Testis (tissue), 2 donors: Measurements from ENCODE around the gene DAB1.

Source experiments
- POLR2A ChIP-seq: fragments of 450-650 bp; IDR thresholded peaks from one replicate; pipeline ENCODE4 v1.6.1; 2017; ENCODE audit warnings: antibody characterized with exemption, mild to moderate bottlenecking, moderate library complexity
- TF ChIP-seq, protein P1 (sequence below), 3 experiments: fragments of 450-650 bp in 2 of 3; fragments of 200-600 bp in 1 of 3; sonication (generic) in 1 of 3; IDR thresholded peaks; one replicate each; pipeline ENCODE4 v1.5.1; 2016 to 2019; ENCODE audit warnings: antibody characterized with exemption in 3 of 3, mild to moderate bottlenecking in 2 of 3, moderate library complexity in 1 of 3

DNA sequence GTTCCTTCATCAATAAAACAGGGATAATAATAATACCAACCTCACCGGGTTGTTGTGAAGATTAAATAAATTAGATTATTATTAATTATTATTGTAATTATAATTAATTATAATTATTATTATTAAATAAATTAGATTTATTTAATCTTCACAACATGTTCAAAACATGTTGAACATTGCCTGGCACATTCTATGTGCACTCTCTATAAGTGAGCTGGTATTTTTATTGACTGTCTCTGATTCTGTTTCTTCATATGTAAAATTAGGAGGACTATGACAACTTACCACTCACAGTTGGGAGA is 457.2 kb downstream of the DAB1 start:
- TF ChIP-seq, protein P1, sequence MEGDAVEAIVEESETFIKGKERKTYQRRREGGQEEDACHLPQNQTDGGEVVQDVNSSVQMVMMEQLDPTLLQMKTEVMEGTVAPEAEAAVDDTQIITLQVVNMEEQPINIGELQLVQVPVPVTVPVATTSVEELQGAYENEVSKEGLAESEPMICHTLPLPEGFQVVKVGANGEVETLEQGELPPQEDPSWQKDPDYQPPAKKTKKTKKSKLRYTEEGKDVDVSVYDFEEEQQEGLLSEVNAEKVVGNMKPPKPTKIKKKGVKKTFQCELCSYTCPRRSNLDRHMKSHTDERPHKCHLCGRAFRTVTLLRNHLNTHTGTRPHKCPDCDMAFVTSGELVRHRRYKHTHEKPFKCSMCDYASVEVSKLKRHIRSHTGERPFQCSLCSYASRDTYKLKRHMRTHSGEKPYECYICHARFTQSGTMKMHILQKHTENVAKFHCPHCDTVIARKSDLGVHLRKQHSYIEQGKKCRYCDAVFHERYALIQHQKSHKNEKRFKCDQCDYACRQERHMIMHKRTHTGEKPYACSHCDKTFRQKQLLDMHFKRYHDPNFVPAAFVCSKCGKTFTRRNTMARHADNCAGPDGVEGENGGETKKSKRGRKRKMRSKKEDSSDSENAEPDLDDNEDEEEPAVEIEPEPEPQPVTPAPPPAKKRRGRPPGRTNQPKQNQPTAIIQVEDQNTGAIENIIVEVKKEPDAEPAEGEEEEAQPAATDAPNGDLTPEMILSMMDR (IDR thresholded peaks at IDR 0.05): no peak
- TF ChIP-seq POLR2A: no peak
